ENCODE measurements around the gene IGF2BP2. TPM values are rescaled to one million over a fixed set of nuclear protein-coding genes. Genes with fewer than 3 reads are reported as not detected.

The IGF2BP2 gene
- total and polyA plus RNA-seq, 2 of the 4 experiments (the other 2 are of a cell fraction) = 23.4 to 88.2 TPM

- CTCF ChIA-PET = no interaction called here
- BruUV-seq (replicated peaks) = no TSS peak
- intact Hi-C loops (cut with micrococcal nuclease) = no loop called here
Observed at GRCh38 chr3:185739264-185739701, 85.6 kb downstream of the IGF2BP2 start.

More at GRCh38 chr3:185739264-185739701, 85.6 kb downstream of the IGF2BP2 start:
- Histone ChIP-seq H3K56ac (ENCODE audit: extremely low read depth, insufficient read depth, low read length) (no peak overlapping the region), H3K4ac (ENCODE audit: low read depth, low read length) (0 out of 2 replicates have a peak overlapping the region, but pooled peaks have one; percentile 17), H4K20me1 (ENCODE audit: insufficient read depth, low read length) (peaks cover 77% of the 10 kb centered on the region), H2BK5ac (ENCODE audit: low read depth, low read length, poor library complexity, severe bottlenecking) (peak overlapping the region; percentile 40), H3K9ac (ENCODE audit: low read depth, low read length) (peak overlapping the region; percentile 16; the same call in 1 of the 2 replicates), H3K27ac (ENCODE audit: insufficient read depth, low read length) (peak overlapping the region; percentile 17), H3K14ac (replicated peaks; ENCODE audit: low read depth, low read length) (0 out of 2 replicates have a peak overlapping the region, but pooled peaks have one; percentile 62), H4K5ac (ENCODE audit: low read depth, low read length) (no peak overlapping the region), H3K4me1 (ENCODE audit: control insufficient read depth, insufficient read depth, low read length) (peaks cover 25% of the 10 kb centered on the region), H3K18ac (ENCODE audit: low read depth, low read length) (peak overlapping the region; percentile 24; the same call in 1 of the 2 replicates), H3K79me1 (ENCODE audit: low read depth in 1 of 2, low read length in 2 of 2) (peaks cover 18 to 66% of the 10 kb centered on the region in 2 experiments), H2BK120ac (ENCODE audit: low read depth, low read length) (peak overlapping the region; percentile 51), H2AK9ac (replicated peaks; ENCODE audit: low read depth, low read length, poor library complexity) (peak overlapping the region; percentile 30), H3K27me3 (ENCODE audit: control insufficient read depth, insufficient read depth, low read length) (no peaks in the 10 kb centered on the region), H4K8ac (ENCODE audit: low read depth in 2 of 2, low read length in 2 of 2) (peak overlapping the region in 1 of 2 experiments; percentile 57; a peak in 2 of 4 replicates), H2BK15ac (ENCODE audit: low read depth, low read length) (no peak overlapping the region), H2AK5ac (ENCODE audit: low read depth, low read length) (peak overlapping the region; percentile 49; the same call in 1 of the 2 replicates), H3K9me1 (ENCODE audit: insufficient read depth, low read length) (peaks cover 17% of the 10 kb centered on the region), H2AFZ (replicated peaks; ENCODE audit: low read length, poor library complexity) (no peak overlapping the region), H3K4me3 (ENCODE audit: insufficient read depth, low read depth, low read length) (no peak overlapping the region), H3K4me2 (ENCODE audit: low read depth, low read length) (peak overlapping the region; percentile 65), H2BK20ac (ENCODE audit: low read depth, low read length) (no peak overlapping the region), H3K36me3 (ENCODE audit: control insufficient read depth, insufficient read depth, low read length) (peaks cover 2% of the 10 kb centered on the region; the same call in 1 of the 2 replicates), H3K23ac (ENCODE audit: low read depth, low read length) (peak overlapping the region; percentile 70; the same call in 1 of the 2 replicates), H4K91ac (ENCODE audit: insufficient read depth, low read depth, low read length) (no peak overlapping the region), H3K9me3 (ENCODE audit: control insufficient read depth, insufficient read depth, low read length) (no peaks in the 10 kb centered on the region)
- in situ Hi-C loops (cut with MboI; ENCODE audit: low sequenced_read_pairs) = loop anchor here (5.0 to 10.0 kb wide), 2 partner anchors 73 to 186 kb away; no protein-coding TSS in a partner anchor
- TF ChIP-seq RFX5 (IDR thresholded peaks at IDR 0.05; ENCODE audit: low read depth, low read length) (no peak), USF2 (IDR thresholded peaks at IDR 0.05; ENCODE audit: low read depth, low read length) (no peak), RCOR1 (IDR thresholded peaks at IDR 0.05; ENCODE audit: insufficient replicate concordance, low read length) (no peak), CEBPB (IDR thresholded peaks at IDR 0.05; ENCODE audit: low read depth, low read length) (no peak), MAFK (IDR thresholded peaks at IDR 0.05; ENCODE audit: low read depth, low read length) (no peak), NFE2L2 (IDR thresholded peaks at IDR 0.05; ENCODE audit: low read depth, low read length) (no peak), MAZ (IDR thresholded peaks at IDR 0.05; ENCODE audit: borderline replicate concordance, low read depth, low read length) (no peak), RAD21 (IDR thresholded peaks at IDR 0.05; ENCODE audit: low read length) (no peak), BHLHE40 (IDR thresholded peaks at IDR 0.05; ENCODE audit: low read depth, low read length) (no peak), MXI1 (IDR thresholded peaks at IDR 0.05; ENCODE audit: borderline replicate concordance, low read depth, low read length) (no peak), POLR2A (IDR thresholded peaks at IDR 0.05; ENCODE audit: low read depth, low read length) (no peak), FOS (IDR thresholded peaks at IDR 0.05; ENCODE audit: low read depth, low read length) (no peak)
- TF ChIP-seq, protein P1, sequence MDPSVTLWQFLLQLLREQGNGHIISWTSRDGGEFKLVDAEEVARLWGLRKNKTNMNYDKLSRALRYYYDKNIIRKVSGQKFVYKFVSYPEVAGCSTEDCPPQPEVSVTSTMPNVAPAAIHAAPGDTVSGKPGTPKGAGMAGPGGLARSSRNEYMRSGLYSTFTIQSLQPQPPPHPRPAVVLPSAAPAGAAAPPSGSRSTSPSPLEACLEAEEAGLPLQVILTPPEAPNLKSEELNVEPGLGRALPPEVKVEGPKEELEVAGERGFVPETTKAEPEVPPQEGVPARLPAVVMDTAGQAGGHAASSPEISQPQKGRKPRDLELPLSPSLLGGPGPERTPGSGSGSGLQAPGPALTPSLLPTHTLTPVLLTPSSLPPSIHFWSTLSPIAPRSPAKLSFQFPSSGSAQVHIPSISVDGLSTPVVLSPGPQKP (IDR thresholded peaks at IDR 0.05; ENCODE audit: borderline replicate concordance, low read depth, low read length) = no peak
- TF ChIP-seq, protein P2, sequence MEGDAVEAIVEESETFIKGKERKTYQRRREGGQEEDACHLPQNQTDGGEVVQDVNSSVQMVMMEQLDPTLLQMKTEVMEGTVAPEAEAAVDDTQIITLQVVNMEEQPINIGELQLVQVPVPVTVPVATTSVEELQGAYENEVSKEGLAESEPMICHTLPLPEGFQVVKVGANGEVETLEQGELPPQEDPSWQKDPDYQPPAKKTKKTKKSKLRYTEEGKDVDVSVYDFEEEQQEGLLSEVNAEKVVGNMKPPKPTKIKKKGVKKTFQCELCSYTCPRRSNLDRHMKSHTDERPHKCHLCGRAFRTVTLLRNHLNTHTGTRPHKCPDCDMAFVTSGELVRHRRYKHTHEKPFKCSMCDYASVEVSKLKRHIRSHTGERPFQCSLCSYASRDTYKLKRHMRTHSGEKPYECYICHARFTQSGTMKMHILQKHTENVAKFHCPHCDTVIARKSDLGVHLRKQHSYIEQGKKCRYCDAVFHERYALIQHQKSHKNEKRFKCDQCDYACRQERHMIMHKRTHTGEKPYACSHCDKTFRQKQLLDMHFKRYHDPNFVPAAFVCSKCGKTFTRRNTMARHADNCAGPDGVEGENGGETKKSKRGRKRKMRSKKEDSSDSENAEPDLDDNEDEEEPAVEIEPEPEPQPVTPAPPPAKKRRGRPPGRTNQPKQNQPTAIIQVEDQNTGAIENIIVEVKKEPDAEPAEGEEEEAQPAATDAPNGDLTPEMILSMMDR (conservative IDR thresholded peaks at IDR 0.05; ENCODE audit: low read depth, low read length) = no peak
- no peak for ATAC-seq (ENCODE audit: low read depth)
- WGBS, 2 experiments (ENCODE audit: extremely low coverage in 2 of 2, insufficient read length in 1 of 2) = 67% methylated on average over 4 of the region's 5 CpGs; no CpG with 5 or more reads in 1 of the 2 experiments
- dilution Hi-C loops (cut with HindIII; ENCODE audit: low sequenced_read_pairs, unreplicated experiment) = no loop called here
- no peak for DNase-seq
- POLR2A ChIA-PET (ENCODE audit: unreplicated experiment) = no interaction called here
